IPS-20b (cell line): Measurements from ENCODE around the gene FAM32A.

ENCODE experiments used
- H3K27ac ChIP-seq: one replicate; pipeline ENCODE4 v1.5.1; 2013; ENCODE audit warnings: low read length
- H3K27me3 ChIP-seq: 2 replicates; pipeline ENCODE4 v1.6.1; 2013; ENCODE audit warnings: mild to moderate bottlenecking, low read length, inconsistent platforms; ENCODE audit not compliant: insufficient read depth
- H3K36me3 ChIP-seq: 2 replicates; pipeline ENCODE4 v1.6.1; 2013; ENCODE audit warnings: low read depth, mild to moderate bottlenecking, inconsistent platforms, low read length, moderate library complexity; ENCODE audit not compliant: insufficient read depth
- H3K4me1 ChIP-seq: 2 replicates; pipeline ENCODE4 v1.6.1; 2013; ENCODE audit warnings: mild to moderate bottlenecking, control low read depth, inconsistent platforms, low read length, moderate library complexity; ENCODE audit not compliant: insufficient read depth
- H3K4me3 ChIP-seq: 2 replicates; pipeline ENCODE4 v1.5.1; 2013; ENCODE audit warnings: mild to moderate bottlenecking, low read length, inconsistent platforms
- H3K9ac ChIP-seq: 2 replicates; pipeline ENCODE4 v1.6.1; 2013; ENCODE audit warnings: low read depth, mild to moderate bottlenecking, inconsistent platforms, low read length, moderate library complexity
- H3K9me3 ChIP-seq: 2 replicates; pipeline ENCODE4 v1.6.1; 2013; ENCODE audit warnings: mild to moderate bottlenecking, low read depth, low read length, inconsistent platforms; ENCODE audit not compliant: insufficient read depth

FAM32A gene

GRCh38 chr19:16229322-16229641 lies 44.1 kb downstream of the FAM32A start:
- H3K27ac ChIP-seq, result no peak overlapping the region
- H3K36me3 ChIP-seq, result 0 out of 2 replicates have a peak, but pooled peaks cover 5% of the 10 kb centered on the region

GRCh38 chr19:16232127-16232526 lies 46.9 kb downstream of the FAM32A start:
- Histone ChIP-seq H3K27me3 (no peaks in the 10 kb centered on the region), H3K9me3 (no peaks in the 10 kb centered on the region), H3K4me1 (no peaks in the 10 kb centered on the region), H3K27ac (no peak overlapping the region), H3K9ac (no peak overlapping the region), H3K36me3 (0 out of 2 replicates have a peak, but pooled peaks cover 10% of the 10 kb centered on the region), H3K4me3 (no peak overlapping the region)

More at GRCh38 chr19:16229322-16229641, 44.1 kb downstream of the FAM32A start:
- no peaks in the 10 kb centered on the region for H3K27me3 ChIP-seq
- no peak overlapping the region for H3K4me3 ChIP-seq
- no peaks in the 10 kb centered on the region for H3K9me3 ChIP-seq
- no peak overlapping the region for H3K9ac ChIP-seq
- H3K4me1 ChIP-seq, result no peaks in the 10 kb centered on the region

GRCh38 chr19:16232568-16232967 lies 47.4 kb downstream of the FAM32A start:
- Histone ChIP-seq H3K4me3 (no peak overlapping the region), H3K4me1 (no peaks in the 10 kb centered on the region), H3K36me3 (0 out of 2 replicates have a peak, but pooled peaks cover 10% of the 10 kb centered on the region), H3K27me3 (no peaks in the 10 kb centered on the region), H3K27ac (no peak overlapping the region), H3K9me3 (no peaks in the 10 kb centered on the region), H3K9ac (no peak overlapping the region)

GRCh38 chr19:16233081-16233776 lies 48.0 kb downstream of the FAM32A start:
- H3K27ac ChIP-seq, result no peak overlapping the region

GRCh38 chr19:16233836-16234551 lies 48.8 kb downstream of the FAM32A start:
- H3K9ac ChIP-seq, result no peak overlapping the region
- 0 out of 2 replicates have a peak, but pooled peaks cover 5% of the 10 kb centered on the region for H3K36me3 ChIP-seq
- no peaks in the 10 kb centered on the region for H3K27me3 ChIP-seq
- H3K4me1 ChIP-seq, result no peaks in the 10 kb centered on the region
- H3K27ac ChIP-seq, result no peak overlapping the region
- no peak overlapping the region for H3K4me3 ChIP-seq
- no peaks in the 10 kb centered on the region for H3K9me3 ChIP-seq

More at GRCh38 chr19:16233081-16233776, 48.0 kb downstream of the FAM32A start:
- no peaks in the 10 kb centered on the region for H3K9me3 ChIP-seq
- H3K9ac ChIP-seq, result no peak overlapping the region
- H3K36me3 ChIP-seq, result 0 out of 2 replicates have a peak, but pooled peaks cover 10% of the 10 kb centered on the region
- no peak overlapping the region for H3K4me3 ChIP-seq
- H3K4me1 ChIP-seq, result no peaks in the 10 kb centered on the region
- no peaks in the 10 kb centered on the region for H3K27me3 ChIP-seq

DNA sequence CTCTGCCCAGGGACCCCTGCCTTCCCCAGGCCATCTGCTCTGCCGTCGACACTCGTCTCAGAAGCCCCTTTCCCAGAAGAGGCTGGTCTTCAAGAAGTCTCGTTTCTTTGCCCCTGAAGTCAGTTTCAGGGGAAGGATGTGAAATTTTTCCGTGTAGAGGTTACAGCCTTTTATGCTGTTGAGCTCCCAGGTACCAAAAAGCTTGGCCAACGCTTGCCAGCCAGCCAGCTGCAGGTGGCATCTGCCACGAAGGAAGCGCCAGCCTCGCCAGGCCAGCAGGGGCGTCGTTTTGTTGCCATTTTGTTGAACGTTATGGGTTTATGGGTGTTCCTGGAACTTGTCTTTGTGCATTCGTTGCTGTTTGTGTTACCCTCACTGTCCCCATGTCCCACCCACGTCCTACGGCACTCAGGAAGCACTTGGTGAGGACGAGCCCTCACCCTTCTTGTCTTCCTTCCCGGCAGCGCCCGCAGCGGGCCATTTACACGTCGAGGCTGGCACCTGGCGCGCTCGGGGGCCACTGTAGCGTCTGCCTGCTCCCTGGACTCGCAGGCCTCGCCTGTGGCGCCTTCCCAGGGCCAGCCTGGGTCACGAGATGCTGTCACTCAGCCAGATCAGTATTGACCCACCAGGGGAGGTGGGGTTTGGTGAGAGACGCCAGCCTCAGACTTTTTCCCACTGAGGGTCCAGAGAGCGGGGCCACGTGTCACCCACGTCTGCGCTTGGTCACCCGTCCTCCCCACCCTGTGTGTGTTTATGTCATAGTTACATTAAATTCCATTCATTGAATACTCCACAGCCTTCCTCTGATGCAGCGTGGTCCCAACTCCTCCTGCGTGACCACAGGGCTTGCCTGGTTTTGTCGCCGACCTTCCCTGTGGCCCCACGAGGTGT lies 49.6 kb downstream of the FAM32A start:
- H3K4me1 ChIP-seq, result no peaks in the 10 kb centered on the region

DNA sequence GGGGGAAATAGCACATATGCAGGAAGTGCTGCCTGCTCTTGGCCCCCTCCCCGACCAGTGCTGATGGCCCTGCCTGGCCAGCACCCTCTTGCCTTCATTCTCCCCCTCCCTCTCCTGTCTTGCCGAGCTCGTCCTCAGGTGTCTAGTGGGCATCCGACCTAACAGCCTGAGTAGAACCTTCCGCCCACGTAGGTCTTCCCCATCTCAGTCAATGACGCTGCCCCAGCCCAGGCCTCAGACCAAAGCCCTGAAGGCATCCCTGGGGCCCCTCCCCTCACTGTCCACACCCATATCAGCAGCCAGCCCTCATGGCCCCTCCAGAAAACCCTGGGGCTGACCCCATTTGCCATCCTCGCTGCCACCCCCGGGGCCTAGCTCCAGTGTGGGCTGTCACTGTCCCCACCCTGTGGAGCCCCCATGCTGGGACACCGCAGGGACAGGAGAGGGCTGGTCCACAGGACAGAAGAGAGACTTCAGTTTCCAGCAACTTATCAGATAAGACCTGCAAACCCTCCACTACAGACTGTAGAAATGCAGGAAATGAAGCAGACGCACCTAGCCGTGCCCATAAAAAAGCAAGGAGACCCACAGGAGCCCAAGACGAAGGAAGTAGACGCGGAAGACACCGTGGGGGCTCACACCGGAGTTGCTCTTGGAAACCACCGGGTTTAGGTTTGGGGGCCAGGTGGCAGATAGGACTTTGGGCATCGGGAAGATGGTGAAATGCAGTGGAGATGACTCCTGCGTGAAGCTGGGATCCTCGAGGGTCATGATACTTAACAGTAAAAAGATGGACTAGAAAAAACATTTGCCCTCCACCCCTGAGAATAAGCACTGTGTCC lies 50.8 kb downstream of the FAM32A start:
- Histone ChIP-seq H3K9ac (no peak overlapping the region), H3K36me3 (0 out of 2 replicates have a peak, but pooled peaks cover 5% of the 10 kb centered on the region), H3K27ac (no peak overlapping the region), H3K4me1 (no peaks in the 10 kb centered on the region), H3K27me3 (no peaks in the 10 kb centered on the region), H3K4me3 (no peak overlapping the region), H3K9me3 (no peaks in the 10 kb centered on the region)

More for the DNA sequence above, 49.6 kb downstream of the FAM32A start:
- Histone ChIP-seq H3K36me3 (0 out of 2 replicates have a peak, but pooled peaks cover 5% of the 10 kb centered on the region), H3K4me3 (no peak overlapping the region), H3K27me3 (no peaks in the 10 kb centered on the region), H3K9ac (no peak overlapping the region), H3K9me3 (no peaks in the 10 kb centered on the region), H3K27ac (no peak overlapping the region)
